ENCODE results near the gene PACRG.

DNA sequence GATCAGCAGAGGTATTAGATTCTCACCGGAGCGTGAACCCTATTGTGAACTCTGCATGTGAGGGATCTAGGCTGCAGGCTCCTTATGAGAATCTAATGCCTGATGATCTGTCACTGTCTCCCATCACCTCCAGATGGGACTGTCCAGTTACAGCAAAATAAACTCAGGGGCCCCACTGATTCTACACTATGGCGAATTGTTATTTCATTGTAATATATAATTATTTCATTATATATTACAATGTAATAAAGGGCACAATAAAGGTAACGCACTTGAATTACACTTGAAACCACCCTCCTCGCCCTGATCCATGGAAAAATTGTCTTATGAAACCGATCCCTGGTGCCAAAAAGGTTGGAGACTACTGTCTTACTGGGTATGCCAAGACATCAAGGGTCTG lies 18.8 kb upstream of the PACRG start:
- TF ChIP-seq, protein P1, sequence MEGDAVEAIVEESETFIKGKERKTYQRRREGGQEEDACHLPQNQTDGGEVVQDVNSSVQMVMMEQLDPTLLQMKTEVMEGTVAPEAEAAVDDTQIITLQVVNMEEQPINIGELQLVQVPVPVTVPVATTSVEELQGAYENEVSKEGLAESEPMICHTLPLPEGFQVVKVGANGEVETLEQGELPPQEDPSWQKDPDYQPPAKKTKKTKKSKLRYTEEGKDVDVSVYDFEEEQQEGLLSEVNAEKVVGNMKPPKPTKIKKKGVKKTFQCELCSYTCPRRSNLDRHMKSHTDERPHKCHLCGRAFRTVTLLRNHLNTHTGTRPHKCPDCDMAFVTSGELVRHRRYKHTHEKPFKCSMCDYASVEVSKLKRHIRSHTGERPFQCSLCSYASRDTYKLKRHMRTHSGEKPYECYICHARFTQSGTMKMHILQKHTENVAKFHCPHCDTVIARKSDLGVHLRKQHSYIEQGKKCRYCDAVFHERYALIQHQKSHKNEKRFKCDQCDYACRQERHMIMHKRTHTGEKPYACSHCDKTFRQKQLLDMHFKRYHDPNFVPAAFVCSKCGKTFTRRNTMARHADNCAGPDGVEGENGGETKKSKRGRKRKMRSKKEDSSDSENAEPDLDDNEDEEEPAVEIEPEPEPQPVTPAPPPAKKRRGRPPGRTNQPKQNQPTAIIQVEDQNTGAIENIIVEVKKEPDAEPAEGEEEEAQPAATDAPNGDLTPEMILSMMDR (IDR thresholded peaks at IDR 0.05), result no peak
- TF ChIP-seq POLR2AphosphoS5 (IDR thresholded peaks at IDR 0.05) (no peak), POLR2A (IDR thresholded peaks at IDR 0.05) (no peak)

Measured in prostate gland (tissue), 2 donors.